ENCODE results near the gene TMED1. TPM values are rescaled to one million over a fixed set of nuclear protein-coding genes. Genes with fewer than 3 reads are reported as not detected.

The TMED1 gene
- total and polyA plus RNA-seq, 9 of the 15 experiments (the other 6 are each of a cell fraction or from before 2014, with no cell fraction given): 0.86 to 30.2 (median 23.5) TPM

GRCh38 chr19:10864538-10864899, 28.5 kb upstream of the TMED1 start (continued):
- TF ChIP-seq, protein P1, sequence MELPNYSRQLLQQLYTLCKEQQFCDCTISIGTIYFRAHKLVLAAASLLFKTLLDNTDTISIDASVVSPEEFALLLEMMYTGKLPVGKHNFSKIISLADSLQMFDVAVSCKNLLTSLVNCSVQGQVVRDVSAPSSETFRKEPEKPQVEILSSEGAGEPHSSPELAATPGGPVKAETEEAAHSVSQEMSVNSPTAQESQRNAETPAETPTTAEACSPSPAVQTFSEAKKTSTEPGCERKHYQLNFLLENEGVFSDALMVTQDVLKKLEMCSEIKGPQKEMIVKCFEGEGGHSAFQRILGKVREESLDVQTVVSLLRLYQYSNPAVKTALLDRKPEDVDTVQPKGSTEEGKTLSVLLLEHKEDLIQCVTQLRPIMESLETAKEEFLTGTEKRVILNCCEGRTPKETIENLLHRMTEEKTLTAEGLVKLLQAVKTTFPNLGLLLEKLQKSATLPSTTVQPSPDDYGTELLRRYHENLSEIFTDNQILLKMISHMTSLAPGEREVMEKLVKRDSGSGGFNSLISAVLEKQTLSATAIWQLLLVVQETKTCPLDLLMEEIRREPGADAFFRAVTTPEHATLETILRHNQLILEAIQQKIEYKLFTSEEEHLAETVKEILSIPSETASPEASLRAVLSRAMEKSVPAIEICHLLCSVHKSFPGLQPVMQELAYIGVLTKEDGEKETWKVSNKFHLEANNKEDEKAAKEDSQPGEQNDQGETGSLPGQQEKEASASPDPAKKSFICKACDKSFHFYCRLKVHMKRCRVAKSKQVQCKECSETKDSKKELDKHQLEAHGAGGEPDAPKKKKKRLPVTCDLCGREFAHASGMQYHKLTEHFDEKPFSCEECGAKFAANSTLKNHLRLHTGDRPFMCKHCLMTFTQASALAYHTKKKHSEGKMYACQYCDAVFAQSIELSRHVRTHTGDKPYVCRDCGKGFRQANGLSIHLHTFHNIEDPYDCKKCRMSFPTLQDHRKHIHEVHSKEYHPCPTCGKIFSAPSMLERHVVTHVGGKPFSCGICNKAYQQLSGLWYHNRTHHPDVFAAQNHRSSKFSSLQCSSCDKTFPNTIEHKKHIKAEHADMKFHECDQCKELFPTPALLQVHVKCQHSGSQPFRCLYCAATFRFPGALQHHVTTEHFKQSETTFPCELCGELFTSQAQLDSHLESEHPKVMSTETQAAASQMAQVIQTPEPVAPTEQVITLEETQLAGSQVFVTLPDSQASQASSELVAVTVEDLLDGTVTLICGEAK (IDR thresholded peaks at IDR 0.05): no peak
- TF ChIP-seq, protein P1 (CRISPR knock-in tag; IDR thresholded peaks at IDR 0.05): no peak
- TF ChIP-seq ETV6 (IDR thresholded peaks at IDR 0.05; ENCODE audit: borderline replicate concordance in 1 of 2, low read depth in 2 of 2, low read length in 1 of 2): no peak
- TF ChIP-seq ETV6 (CRISPR knock-in tag; IDR thresholded peaks at IDR 0.05; ENCODE audit: borderline replicate concordance): no peak
- TF ChIP-seq, protein P2, sequence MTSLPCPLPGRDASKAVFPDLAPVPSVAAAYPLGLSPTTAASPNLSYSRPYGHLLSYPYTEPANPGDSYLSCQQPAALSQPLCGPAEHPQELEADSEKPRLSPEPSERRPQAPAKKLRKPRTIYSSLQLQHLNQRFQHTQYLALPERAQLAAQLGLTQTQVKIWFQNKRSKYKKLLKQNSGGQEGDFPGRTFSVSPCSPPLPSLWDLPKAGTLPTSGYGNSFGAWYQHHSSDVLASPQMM (CRISPR knock-in tag; IDR thresholded peaks at IDR 0.05): no peak
- TF ChIP-seq TEAD4 (IDR thresholded peaks at IDR 0.05; ENCODE audit: low read length): 0 out of 2 replicates have a peak, but pooled peaks have one; percentile 14
- TF ChIP-seq TEAD4 (CRISPR knock-in tag; IDR thresholded peaks at IDR 0.05; ENCODE audit: borderline replicate concordance): no peak
- TF ChIP-seq MCM5 (IDR thresholded peaks at IDR 0.05; ENCODE audit: low read depth): no peak
- TF ChIP-seq SOX6 (IDR thresholded peaks at IDR 0.05): no peak
- no peak for TF ChIP-seq ZNF507 (tag; conservative IDR thresholded peaks at IDR 0.05)
- no peak for TF ChIP-seq RBM15 (IDR thresholded peaks at IDR 0.05; ENCODE audit: insufficient read depth, low read length)
- no peak for TF ChIP-seq HNRNPUL1 (IDR thresholded peaks at IDR 0.05; ENCODE audit: low read length)
- TF ChIP-seq CTBP1 (IDR thresholded peaks at IDR 0.05; ENCODE audit: borderline replicate concordance): no peak; the same call in 1 of the 2 replicates
- TF ChIP-seq AFF4 (CRISPR knock-in tag; IDR thresholded peaks at IDR 0.05): no peak
- TF ChIP-seq, protein P3, sequence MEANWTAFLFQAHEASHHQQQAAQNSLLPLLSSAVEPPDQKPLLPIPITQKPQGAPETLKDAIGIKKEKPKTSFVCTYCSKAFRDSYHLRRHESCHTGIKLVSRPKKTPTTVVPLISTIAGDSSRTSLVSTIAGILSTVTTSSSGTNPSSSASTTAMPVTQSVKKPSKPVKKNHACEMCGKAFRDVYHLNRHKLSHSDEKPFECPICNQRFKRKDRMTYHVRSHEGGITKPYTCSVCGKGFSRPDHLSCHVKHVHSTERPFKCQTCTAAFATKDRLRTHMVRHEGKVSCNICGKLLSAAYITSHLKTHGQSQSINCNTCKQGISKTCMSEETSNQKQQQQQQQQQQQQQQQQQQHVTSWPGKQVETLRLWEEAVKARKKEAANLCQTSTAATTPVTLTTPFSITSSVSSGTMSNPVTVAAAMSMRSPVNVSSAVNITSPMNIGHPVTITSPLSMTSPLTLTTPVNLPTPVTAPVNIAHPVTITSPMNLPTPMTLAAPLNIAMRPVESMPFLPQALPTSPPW (CRISPR knock-in tag; IDR thresholded peaks at IDR 0.05): peak; percentile 61; the same call in 1 of the 2 replicates

Data from K562 (cell line).